NCI-H1436 treated with DMSO at 0.1 percent for 48 hours (cell line): ENCODE results near the gene CARNS1.

Experiments
- DNase-seq: peaks from one replicate; lab custom pipeline; 2025; lab: John Stamatoyannopoulos, UW

Gene CARNS1, protein sequence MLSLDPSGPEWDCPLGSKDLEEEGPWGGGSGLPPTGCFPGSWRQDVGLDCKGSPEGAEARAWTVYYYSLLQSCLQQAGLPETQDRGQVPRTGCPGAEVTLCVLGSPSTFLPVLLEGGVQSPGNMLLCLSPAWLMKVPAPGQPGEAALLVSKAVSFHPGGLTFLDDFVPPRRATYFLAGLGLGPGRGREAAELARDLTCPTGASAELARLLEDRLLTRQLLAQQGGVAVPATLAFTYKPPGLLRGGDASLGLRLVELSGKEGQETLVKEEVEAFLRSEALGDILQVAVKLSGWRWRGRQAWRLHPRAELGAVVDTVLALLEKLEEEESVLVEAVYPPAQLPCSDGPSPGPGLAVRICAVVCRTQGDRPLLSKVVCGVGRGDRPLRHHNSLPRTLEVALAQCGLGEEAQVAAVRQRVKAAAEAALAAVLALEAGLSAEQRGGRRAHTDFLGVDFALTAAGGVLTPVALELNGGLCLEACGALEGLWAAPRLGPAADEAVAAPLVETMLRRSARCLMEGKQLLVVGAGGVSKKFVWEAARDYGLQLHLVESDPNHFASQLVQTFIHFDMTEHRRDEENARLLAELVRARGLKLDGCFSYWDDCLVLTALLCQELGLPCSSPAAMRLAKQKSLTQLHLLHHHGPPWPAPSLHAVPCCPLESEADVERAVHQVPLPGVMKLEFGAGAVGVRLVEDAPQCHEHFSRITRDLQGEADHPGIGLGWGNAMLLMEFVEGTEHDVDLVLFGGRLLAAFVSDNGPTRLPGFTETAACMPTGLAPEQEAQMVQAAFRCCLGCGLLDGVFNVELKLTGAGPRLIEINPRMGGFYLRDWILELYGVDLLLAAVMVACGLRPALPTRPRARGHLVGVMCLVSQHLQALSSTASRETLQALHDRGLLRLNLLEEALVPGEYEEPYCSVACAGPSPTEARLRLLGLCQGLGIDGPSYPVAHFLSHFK

DNA sequence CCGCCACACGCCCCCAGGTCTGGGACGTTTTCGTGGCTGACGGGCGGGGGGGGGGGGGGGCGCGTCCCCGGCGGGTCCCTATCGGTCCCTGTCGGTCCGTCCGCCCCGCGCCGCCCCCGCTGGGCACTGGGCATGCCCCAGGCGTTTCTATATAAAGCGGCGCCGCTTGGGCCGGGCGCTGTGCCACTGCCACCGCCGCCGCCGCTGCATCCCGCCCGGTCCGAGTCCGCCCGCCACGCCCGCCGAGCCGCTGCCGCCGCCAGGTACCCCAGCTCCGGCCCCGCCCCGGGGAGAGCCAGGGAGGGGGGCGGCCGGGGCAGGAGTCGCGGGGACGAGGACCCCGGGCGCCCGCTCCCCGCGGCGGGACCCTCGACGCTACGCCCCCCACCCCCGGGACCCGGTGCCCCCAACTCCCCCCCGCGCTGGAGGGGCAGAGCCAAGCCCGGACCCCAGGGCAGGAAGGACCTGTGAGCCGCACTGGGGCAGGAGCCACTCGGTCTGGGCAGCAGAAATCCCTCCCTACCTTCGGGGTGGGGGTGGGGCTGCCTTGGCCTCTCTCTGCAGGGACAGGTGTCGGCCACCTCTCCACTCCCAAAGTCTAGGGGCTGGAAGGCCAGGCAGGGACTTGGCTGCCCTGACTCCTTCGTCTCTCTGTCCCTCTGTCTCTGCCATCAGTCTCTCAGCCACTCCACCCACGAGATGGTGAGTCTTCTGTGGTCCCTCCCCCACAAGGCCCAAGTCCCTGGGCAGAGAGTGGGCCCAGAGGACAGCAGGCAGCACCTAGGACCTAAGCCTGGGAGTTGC lies at the start of gene CARNS1:
Gene CARNS1 (plus strand): TSS at position 178 of the 804 bp plus-strand sequence. CDS start 522 bp downstream, at position 700.
- no peak for DNase-seq

DNA sequence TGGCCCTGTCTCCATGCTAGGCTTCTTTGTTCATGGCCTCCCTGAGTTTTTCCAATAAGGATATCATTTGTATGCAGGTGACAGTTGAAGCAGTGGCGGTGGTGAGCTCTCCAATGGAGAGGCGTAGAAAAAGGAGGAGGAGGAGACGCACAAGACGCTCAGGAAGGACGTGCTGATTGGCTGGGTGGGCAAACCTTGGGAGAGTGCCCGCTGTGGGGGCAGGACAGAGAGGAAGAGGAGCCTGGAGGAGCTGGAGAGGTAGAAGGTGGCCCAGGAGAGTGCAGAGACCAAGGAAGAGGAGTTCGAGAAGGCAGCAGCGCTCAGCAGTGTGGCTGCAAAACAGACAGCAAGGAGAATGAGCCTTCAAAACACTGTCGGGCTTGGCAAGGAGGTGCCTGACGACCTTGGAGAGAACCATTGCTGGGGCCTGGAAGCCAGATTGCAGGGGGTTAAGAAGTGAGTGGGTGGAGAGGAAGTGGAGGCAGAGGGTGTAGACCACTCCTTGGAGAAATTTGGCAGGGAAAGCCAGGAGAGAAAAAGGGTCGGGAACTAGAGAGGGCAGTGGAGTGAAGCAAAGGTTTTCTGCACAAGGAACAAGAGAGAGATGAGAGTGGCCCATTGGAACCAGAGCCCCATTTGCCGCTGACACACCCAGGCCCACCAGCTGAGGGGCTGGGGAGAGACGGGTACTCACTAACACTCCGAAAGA lies 49.6 kb upstream of the CARNS1 start:
- no peak for DNase-seq

DNA sequence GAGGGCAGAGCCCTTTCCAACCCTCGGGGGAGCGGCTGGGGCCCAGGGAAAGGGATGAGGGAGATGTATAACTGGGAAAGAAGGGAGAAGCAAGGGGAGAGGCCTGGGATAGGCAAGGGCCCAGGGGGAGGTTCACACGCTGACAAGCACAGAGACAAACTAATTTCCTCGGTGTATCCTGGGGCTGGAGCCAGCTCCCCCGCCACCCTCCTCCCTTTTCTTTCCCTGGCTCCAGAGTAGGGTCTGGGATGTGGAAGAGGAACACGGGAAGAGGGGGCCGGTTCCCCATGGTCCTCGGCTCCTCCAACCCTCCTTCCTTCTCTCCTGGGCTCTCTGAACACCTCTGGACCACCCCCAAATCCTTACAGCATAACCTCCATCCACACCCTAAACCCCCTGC lies 48.9 kb upstream of the CARNS1 start:
- DNase-seq, result no peak

DNA sequence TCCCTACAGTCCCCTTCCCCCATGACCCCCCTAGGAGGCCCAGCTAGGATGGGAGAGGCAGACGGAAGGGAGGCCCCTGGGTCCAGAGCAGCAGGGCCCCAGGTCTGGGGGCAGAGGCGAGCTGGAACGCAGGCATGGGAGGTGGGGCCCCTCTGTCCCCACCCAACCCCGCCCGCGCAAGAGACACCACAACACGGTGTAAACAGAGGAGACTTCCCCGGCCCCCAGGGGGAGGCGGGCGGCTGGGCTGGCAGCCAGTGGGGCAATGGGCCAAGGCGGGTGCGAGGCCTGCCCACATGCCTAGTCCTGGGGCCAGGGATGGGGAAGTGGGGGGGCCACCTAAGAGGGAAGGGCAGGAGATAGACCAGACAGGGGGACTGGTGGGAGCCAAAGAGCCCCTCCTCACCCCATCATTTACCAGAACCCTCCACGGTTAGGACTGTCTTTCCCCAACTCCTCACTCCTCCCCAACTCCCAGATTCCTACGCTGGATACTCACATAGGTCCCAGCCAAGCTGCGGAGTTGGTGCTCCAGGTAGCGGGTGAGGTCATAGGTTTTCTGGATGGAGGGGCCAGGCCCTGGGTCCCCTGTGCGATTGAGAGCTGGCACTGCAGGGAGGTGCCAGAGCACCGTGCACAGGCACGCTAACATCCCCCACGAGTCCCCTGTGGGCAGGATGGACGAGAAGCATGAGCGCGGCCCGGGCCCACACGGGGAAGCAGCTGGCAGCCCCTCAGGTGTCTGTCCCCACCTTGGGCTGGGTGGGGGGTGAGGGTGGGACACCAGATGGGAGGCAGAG lies 48.3 kb upstream of the CARNS1 start:
- no peak for DNase-seq

DNA sequence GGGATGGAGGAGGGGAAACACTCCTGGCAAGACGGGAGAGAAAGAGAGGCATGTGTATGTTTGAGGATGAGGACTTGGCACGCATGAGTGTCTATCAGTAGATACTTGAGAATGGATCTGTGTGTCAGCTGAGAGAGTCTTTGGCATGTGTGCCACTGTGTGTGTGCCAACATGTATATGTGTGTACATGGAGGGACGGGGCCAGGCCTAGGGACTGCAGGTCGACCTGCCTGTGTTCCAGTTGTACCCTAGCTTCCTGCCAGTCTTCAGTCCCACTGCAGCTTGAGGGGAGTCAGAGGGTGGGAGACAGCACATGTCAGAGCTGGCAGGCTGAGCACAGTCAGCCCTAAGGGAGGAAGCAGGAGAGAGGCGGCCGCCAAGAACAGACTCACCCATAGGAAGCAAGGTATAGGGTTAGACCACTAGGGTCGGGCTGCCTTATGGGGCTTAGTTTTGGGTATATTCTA lies 47.7 kb upstream of the CARNS1 start:
- no peak for DNase-seq

DNA sequence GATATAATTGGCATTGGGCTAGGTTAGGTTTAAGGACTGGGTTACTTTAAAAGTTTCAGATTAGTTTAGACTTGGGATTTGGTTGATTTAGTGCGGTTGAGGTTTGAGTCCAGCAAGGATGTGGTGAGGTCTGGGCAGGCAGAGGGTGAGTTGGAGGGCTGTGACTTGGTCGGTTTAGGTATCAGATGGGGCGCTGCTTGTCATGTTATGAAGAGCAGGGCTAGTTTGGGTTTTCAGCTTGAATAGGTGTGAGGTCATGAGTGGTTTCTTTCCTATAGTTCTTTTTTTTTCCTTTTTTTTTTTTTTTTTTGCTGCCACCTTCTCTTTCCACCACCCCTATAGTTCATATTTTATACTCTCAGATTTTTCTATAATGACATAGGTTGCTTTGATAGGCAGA lies 46.9 kb upstream of the CARNS1 start:
- no peak for DNase-seq

DNA sequence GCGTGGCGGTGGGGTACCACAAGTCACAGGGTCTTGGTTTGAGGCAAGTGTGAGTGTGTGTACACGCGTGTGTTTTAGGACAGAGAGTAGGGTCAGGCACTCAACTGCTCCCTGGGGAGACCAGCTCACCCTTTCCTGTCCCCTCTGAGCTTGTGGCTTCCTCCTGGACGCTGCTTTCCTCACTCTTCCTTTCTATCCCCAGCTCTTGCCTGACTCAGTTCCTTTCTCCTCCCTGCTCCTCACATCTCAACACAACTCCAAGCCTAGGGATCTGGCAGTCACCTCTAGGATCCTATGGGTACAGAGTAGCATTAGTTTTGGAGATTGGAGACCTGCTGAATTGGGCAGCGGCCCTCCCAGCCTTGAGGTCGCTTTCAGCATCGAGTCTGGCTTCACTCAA lies 46.2 kb upstream of the CARNS1 start:
- DNase-seq, result no peak

DNA sequence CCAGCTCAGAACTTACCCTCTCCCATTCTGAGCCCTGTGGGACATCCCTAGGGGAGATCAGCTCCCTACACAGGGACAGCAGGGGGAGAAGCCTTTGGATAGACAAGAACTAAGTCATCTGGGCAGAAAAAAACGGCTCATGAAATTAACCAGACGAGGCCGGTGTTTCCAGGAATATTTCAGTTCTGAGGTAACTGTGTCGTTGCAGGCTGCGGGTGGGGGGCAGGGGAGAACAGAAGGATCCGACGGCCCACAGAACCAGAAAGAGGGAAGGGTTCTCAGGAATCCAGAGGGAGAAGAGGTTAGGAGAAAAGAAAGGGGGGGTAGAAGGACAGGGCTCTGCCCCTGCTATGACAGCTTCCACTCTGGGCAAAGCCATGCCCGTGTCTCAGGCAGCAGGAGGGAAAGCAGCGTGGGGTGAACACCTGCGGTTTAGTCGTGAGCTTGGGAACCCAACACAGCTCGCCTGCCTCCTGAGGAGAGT lies 45.6 kb upstream of the CARNS1 start:
- DNase-seq, result no peak

DNA sequence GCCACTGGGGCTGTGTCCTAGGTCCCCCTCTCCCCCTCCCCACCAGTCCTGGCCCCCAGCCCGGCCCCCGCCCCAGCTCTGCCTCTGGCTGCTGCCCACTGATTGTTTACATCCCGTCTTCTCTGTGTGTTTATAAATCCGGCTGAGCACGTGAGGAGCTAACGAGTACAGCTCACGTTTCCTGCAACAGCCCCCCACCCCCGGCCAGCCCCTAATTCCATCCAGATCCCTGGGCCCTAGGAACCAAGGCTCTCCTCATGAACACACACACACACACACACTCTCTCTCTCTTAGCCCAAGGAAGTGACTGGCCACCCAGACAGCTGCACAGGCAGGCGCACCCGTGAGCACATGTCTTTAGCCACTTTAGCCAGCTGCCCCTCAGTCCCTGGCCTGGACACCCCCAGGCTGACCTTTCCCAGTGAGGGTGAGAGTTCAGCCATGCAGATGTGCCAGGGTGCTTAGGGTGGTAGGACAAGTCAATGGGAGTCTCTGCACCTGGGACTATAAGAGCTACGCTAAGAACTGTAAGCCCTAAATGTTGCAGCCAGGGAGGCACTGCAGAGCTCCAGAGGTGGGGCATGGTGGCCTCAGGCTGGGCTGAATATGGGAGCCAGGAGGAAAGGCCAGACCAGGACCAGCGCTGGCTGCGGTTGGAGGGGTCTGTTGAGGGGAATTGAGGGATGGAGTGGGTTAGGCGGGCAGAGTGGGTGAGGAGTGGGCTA lies 45.0 kb upstream of the CARNS1 start:
- no peak for DNase-seq

DNA sequence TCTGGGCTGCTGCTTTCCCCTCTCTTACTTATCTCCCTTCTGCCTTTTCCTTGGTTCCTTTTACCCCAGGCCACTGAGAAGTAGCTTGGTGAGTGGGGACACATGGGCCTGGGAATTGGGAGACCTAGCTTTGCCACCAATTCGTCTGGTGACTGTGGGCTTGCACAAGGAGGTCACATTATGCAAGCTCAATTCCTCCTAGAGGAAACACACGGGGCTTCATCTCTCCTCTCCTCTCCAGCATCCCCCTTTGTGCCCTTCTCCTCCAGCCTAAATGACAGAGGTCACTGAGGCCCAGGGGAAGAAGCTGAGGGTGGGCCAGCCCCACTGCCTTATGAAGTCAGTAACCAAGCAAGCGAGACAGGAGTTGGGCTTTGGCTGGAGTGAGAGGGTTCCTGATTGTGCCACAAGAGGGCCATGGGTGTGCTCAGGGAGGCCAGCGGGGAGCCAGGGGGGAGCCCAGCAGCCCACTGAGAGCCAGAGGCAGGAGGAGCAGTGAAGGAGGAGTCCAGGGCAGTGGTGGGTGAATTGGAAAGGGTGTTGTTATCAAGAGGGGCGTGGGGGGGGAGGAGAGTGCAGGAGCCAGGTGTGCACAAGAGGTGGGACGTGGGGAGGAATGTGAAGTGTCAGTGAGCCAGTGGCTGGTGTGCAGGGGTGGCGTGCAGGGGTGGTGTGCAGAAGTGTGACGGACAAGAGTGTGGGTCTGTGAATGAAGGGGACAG lies 44.1 kb upstream of the CARNS1 start:
- no peak for DNase-seq

DNA sequence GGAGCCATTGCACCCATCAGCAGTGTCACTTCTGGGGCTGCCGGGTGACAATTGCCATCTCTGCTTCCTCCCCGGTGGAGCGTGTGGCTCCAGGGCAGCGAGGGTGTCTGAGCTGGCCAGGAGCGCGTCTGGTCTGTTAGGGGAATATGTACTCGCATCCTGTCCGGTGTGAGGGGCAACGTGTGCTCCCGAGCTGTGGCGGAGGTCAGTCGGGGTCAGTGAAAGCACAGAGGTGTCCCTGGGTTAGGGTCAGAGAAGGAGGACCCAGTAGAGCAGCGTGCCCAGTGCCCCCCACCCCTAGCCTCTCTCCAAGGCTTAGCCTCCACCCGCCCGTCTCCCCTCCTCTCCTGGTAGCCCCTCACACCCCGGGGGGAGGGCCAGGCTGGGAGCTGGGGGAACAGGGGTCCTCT lies 43.6 kb upstream of the CARNS1 start:
- DNase-seq, result no peak

DNA sequence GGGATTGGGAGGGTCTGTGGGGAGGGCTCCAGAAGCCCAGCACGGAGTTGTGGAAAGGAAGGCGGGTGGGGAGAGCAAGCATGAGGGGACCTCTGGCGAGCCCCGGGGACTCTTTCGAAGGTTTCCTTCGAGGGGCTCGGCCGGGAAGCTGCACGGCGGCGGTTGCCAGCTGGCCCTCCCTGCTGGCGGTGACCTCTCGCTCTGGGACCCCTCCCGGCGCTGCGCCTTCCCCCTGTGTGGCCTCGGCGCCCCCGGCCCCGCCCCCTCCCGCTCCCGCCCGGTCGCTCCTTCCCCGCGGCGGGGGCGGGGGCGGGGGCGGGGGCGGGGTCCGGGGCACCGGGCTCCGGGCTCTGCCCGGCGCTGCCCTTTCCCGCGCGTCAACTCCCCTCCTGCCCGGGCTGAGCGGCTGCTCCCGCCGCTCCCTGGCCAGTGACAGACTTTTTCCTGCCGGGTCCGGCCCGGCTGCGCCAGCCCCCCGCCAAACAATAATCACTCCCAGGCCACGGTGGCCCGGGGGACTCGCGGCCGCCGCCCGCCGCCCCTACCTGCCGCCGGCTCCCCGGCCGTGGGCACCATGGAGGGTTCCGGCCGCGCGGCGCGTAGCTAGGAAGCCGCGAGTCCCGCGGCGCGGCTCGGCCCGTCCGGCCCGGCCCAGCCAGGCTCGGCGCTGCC lies 43.0 kb upstream of the CARNS1 start:
- no peak for DNase-seq

DNA sequence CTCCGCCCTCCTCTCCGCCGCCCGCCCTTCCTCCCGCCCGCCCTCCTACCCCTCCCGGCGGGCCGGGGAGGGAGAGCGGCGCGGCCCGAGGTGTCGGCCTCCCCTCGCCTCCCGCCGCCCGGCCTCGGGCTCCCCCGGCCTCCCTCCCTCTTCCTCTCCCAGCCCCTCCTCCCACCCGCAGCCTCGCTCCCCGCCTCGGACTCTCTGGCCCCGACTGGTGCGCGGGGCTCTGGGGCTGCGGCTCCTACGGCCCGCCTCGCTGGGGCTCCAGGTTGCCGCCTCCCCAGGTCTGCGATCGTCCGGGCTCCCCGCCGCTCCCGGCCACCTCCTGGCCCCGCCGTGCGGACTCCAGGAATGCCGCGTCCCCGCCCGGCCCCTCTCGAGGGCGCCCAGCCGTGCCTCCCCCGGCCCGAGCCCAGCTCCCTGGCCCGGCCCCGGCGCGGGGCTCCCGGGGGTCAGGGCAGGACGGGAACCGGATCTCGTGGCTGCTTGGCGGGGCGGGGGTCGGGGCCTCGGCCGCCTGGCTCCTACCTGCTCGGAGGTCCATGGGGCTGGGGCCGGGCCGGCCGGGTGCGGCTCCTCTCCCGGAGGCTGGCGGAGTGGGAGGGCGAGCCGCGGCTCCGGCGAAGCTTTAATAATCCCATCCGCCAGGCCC lies 42.4 kb upstream of the CARNS1 start, which contains the start of gene CLCF1:
Gene CLCF1 (minus strand): TSS at position 606 of the 655 bp plus-strand sequence. CDS start 59 bp downstream, at position 547.
- no peak for DNase-seq

DNA sequence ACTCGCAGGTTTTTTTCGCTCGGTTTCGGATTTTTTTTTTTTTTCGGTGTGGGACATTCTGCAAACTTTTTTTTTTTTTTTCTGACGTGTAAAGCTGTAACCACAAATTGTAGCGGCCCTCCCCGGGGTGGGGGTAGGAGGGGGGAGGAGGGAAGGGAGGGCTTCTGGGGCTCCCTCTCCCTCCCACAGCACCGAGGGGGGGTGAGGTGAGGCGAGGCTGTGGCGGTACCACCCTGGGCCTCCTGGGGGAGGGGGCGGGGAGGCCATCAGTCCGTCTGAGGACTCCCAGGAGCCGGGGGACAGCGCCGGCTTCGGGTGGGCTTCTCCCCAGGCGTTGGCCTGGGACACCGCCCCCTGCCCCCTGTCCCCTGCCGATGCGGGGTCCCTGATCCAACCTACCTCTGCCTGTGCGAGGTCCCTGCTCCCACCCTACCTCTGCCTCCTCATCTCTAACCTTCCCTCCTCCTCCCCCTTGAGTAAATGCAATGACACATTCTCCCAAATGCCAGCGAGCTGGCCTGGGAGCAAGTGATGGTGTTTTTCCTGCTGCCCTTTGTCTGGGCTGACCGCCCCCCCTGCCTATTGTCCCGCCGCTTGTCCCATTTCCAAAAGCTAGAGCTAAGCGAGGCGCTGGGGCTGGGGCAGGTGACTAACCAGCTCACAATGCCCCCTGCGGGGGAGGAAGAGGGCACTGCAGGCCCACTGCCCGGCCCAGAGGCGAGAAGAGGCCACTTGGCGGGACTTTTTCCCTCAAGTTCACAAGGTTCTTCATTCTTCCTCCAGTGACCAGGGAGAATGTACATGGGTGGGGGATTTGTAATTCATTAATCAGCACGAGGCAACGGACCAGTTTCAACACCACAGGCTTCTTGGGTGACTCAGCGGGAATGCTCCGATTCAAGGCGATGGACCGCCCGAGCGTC lies 41.6 kb upstream of the CARNS1 start:
- DNase-seq, result no peak

DNA sequence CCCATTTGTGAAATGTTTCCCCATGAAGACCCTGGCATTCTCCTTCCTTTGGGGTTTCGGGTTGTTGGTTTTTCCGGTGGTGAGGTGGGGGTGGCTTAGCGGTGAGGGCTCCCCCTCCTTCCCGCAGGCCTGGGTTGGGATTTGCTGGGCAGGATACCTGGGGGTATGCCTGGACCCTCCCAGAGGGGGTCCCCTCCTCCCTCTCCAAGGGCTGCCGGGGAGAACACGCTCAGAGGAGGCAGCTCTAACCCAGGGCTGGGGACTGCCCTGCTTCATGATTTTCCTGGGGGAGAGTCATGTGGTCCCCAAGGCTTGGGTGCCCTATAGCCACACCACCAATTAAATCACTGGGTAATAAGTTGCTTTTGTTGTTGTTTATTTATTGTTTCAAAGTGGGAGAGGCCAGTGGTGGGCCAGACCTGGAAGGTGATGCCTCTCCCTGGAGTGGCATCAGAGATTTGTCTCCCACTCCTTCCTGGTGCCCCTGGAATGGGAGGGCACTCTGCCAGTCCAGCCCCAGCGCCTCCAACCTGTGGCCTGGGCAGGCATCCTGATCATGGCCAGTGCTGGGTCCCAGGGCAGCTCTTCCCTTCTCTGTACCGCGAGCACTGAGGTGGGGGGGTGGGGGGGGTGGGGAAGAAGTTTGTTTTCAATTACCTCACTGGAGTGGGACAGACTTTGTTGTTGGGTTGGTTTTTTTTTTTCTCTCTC lies 40.8 kb upstream of the CARNS1 start:
- no peak for DNase-seq
